Activated CD8-positive, alpha-beta memory T cell treated with anti-CD3 and anti-CD28 coated beads for 36 hours (primary cell): ENCODE results near the gene ZBBX. TPM values are rescaled to one million over a fixed set of nuclear protein-coding genes. Genes with fewer than 3 reads are reported as not detected.

Experiments
- total RNA-seq, 2 experiments: library from RNA; stranded (reverse); gene quantifications; one replicate each; pipeline ENCODE4 v1.2.3, GENCODE V29; 2021

The ZBBX gene
- total RNA-seq, 2 experiments from 2014 or later = not detected

Other genes starting within 250 kb of the ZBBX start
- not detected for gene SERPINI2, start 93.7 kb upstream of the ZBBX start, total RNA-seq